Measurements from ENCODE around the gene PLXNB1.
A peak's percentile ranks its signal among the peaks of the same experiment; 100 is the strongest.

Gene PLXNB1

GRCh38 chr3:48429960-48430707, at the start of gene PLXNB1:
Gene PLXNB1, minus strand, starts transcription at chr3:48430086. Its CDS starts 5,475 bp downstream, at chr3:48424611.
- in situ Hi-C loops (cut with HindIII; ENCODE audit: low sequenced_read_pairs), result loop anchor here (25.0 kb wide), 1 partner anchor 168 kb away; no protein-coding TSS in a partner anchor
- no peak for DNase-seq (ENCODE audit: low read depth)
- TF ChIP-seq CTCF (IDR thresholded peaks at IDR 0.05; ENCODE audit: low read depth, low read length, missing control alignments), result no peak
- H3K4me3 ChIP-seq (ENCODE audit: low read depth, low read length), result peak within 1 kb of the TSS; percentile 61

- DNase-seq (ENCODE audit: low read depth), result no peak
- no peak for TF ChIP-seq CTCF (IDR thresholded peaks at IDR 0.05; ENCODE audit: low read depth, low read length, missing control alignments)
- no peak overlapping the region for H3K4me3 ChIP-seq (ENCODE audit: low read depth, low read length)
- in situ Hi-C loops (cut with HindIII; ENCODE audit: low sequenced_read_pairs), result no loop called here
Measured at GRCh38 chr3:48478626-48479555, 49.0 kb upstream of the PLXNB1 start.

GRCh38 chr3:48477959-48478520, 48.2 kb upstream of the PLXNB1 start:
- DNase-seq (ENCODE audit: low read depth), result no peak
- no peak for TF ChIP-seq CTCF (IDR thresholded peaks at IDR 0.05; ENCODE audit: low read depth, low read length, missing control alignments)
- no peak overlapping the region for H3K4me3 ChIP-seq (ENCODE audit: low read depth, low read length)
- in situ Hi-C loops (cut with HindIII; ENCODE audit: low sequenced_read_pairs), result no loop called here

- in situ Hi-C loops (cut with HindIII; ENCODE audit: low sequenced_read_pairs), result no loop called here
- DNase-seq (ENCODE audit: low read depth), result no peak
- H3K4me3 ChIP-seq (ENCODE audit: low read depth, low read length), result no peak overlapping the region
- no peak for TF ChIP-seq CTCF (IDR thresholded peaks at IDR 0.05; ENCODE audit: low read depth, low read length, missing control alignments)
Measured at GRCh38 chr3:48476426-48477053, 46.7 kb upstream of the PLXNB1 start.

GRCh38 chr3:48475188-48475587, 45.3 kb upstream of the PLXNB1 start:
- no peak overlapping the region for H3K4me3 ChIP-seq (ENCODE audit: low read depth, low read length)
- in situ Hi-C loops (cut with HindIII; ENCODE audit: low sequenced_read_pairs), result no loop called here

More at GRCh38 chr3:48475188-48475587, 45.3 kb upstream of the PLXNB1 start:
- DNase-seq (ENCODE audit: low read depth), result no peak
- TF ChIP-seq CTCF (IDR thresholded peaks at IDR 0.05; ENCODE audit: low read depth, low read length, missing control alignments), result no peak

All from astrocyte of the cerebellum (primary cell).